NCI-H2227 (cell line): ENCODE data around the gene DNAJB2.
A peak's percentile ranks its signal among the peaks of the same experiment; 100 is the strongest.

ENCODE experiments used
- DNase-seq: peaks from one replicate; lab custom pipeline; 2025; ENCODE audit not compliant: unreplicated experiment; lab: John Stamatoyannopoulos, UW

The DNAJB2 gene

DNA sequence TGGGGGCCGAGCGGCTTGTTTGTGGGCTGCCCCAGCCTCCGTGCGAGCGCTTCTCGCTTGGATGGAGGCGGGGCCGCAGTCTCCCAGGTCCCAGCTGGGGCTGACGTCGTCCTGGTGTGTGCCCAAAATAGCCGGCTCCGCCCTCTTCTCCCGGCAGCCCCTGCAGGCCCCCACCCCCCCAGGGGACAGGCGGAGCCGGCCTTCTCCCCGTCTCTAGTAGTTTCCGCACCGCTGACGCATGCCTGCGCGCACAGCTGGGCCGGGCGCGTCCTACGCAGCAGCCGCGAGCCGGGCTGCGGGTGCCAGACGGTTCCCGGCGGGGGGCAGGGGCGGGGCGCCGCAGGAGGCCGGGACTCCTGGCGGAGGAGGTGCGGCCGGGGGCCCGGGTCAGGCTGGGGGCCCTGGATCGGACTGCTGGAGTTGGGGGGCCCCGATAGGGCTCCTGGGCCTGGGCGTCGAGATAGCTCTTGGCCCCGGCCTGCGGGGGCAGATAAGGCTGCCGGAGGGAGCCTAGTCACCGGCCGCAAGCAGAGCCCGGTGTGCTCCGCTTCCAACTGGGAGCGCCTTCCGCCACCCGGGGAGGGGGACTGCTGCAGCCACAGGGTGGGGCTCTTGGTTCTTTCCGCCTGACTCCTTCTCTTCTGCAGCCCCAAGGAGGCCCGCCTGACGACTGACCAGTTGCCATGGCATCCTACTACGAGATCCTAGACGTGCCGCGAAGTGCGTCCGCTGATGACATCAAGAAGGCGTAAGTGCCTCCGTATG, at the start of gene DNAJB2:
Gene DNAJB2 (plus strand): TSS at position 216 of the 765 bp plus-strand sequence. CDS start 468 bp downstream, at position 684.
- DNase-seq: peak; percentile 99

DNA sequence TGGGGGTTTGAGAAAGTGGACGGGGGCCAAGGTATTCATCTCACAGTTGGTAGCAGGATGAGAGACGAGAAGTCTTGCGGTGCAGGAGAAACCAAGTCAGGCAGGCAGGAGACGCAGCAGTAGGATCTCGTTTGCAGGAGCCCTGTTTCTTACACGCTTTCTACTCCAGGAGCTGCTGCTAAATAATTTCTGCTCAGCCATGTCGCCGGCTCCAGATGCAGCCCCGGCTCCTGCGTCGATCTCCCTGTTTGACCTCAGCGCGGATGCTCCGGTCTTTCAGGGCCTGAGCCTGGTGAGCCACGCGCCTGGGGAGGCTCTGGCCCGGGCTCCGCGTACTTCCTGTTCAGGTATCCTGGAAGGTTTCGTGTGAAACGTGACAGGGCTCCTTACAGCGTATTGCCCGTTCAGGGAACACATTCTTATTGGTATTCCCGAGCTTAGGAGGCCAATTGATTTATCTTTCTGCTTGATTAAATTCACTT, 49.1 kb upstream of the DNAJB2 start:
- peak; percentile 37 for DNase-seq

DNA sequence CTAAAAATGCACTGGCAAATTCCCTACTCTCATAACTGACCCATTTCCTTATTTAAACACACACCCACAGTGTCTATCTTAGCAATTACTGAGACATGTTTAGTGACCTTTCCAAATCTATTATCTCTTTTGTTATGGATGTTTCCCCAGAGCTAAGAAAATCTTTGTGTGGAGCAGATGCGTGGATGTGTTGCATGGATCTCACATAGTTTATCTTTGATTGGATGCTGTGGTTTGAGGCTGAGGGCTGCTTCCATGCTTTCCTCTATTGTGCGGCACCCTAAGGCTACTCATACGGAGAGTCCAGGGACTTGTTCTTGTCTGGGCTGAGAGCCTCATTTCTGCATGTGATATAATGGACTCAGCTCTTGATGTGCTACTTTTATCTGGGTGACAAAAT, 44.8 kb upstream of the DNAJB2 start:
- DNase-seq: no peak

DNA sequence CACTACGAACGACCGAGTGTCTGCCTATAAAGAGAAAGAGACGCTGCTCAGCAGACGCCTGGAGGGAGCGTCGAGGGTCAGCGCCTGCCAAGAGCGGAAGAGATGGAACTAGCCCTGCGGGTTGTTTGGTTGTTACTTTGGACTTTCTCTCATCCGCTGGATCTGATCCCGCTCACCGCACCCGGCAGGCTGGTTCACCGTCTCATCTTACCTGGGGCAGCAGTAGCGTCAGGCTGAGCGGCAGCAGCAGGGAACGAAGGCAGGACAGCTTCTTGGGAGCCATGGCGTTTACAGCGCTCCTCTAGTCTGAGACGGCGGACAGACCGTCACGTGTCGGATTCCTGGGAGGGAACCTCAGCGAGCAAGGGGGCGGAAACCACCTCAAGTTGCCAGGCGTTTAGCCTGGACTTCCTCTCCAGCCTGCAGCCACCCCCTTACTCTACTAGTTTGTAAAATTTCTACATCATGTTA, 35.8 kb upstream of the DNAJB2 start:
- no peak for DNase-seq

DNA sequence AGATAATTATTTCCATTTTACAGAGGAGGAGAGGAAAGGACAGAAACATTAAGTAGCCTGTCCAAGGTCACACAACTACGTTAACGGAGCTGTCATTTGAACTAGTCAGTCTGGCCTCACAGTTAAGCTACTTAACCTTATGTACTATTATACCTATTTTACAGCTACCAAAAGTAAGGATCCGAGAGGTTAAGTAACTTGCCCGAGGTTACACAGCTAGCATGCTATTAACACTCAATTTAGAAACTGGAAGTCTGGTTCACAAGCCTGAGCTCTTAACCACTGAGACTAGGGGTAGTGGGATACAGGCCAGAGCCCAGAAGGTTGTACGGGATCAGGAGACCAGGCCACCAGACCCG, 34.4 kb upstream of the DNAJB2 start:
- no peak for DNase-seq

DNA sequence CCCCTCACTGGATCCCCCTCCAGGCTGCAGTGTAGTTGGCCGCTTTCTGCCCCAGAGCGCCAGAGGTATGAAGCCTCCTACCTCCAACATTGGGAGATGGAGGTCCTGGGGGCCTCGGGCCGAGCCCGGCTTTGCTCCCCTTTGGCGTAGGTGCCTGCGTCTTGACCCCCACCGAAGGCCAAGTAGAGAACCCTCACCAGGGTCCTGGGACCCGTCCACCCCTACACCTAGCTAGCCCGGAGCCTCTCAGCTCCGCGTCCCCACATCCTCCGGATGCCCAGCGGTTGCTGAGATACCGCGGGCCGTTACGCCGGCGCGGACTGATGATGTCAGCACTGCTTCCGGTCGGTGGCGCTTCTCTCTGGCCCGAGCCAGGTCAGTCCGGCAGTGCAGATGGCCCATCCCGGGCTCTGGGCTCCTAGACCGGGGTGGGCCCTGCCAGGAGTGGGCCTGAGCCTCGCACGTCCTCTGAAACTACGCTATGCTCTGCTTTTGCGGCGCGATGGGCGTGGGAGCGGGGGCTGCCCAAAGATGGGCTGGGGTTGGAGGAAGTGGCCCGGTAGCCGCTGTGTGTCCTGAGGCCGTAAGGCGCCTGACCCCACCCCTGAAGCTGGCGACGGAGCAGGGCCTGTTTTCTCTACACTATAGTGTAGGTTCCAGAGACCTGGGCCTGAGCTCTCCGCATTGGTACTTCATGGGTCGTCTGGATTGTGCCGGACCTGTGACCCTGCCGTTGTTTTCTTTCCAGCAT, 33.8 kb upstream of the DNAJB2 start, which contains the start of the genes GLB1L and STK16:
Gene GLB1L (minus strand): TSS at position 297 of the 751 bp plus-strand sequence. CDS start 1,871 bp downstream, outside the sequence.
Gene STK16 (plus strand): TSS at position 332 of the 751 bp plus-strand sequence. CDS start 521 bp downstream, outside the sequence.
- peak; percentile 97 for DNase-seq

DNA sequence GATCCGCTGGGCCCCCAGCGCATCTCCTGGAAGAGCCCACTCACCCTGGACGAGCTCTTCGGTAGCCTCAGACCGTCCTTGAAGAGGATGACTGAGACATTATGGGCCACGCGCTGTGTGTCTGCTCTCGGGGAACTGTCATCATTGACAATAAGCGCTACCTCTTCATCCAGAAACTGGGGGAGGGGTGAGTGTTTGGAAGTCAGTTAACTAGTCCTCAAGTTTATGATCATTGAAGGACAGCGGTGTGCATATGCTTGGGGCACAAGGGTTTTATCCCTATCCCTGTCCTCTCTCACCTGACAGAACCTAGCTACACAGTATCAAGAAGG, 33.3 kb upstream of the DNAJB2 start:
- DNase-seq: no peak

DNA sequence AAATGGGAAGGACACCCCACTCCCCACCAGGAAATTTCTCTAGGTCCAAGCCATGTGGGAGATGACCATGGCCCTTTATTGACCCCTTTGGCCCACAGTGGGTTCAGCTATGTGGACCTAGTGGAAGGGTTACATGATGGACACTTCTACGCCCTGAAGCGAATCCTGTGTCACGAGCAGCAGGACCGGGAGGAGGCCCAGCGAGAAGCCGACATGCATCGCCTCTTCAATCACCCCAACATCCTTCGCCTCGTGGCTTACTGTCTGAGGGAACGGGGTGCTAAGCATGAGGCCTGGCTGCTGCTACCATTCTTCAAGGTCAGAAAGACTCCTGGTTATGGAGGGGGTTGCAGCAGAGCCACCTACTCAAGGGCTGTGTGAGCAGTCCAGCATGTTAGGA, 32.6 kb upstream of the DNAJB2 start:
- DNase-seq: no peak

DNA sequence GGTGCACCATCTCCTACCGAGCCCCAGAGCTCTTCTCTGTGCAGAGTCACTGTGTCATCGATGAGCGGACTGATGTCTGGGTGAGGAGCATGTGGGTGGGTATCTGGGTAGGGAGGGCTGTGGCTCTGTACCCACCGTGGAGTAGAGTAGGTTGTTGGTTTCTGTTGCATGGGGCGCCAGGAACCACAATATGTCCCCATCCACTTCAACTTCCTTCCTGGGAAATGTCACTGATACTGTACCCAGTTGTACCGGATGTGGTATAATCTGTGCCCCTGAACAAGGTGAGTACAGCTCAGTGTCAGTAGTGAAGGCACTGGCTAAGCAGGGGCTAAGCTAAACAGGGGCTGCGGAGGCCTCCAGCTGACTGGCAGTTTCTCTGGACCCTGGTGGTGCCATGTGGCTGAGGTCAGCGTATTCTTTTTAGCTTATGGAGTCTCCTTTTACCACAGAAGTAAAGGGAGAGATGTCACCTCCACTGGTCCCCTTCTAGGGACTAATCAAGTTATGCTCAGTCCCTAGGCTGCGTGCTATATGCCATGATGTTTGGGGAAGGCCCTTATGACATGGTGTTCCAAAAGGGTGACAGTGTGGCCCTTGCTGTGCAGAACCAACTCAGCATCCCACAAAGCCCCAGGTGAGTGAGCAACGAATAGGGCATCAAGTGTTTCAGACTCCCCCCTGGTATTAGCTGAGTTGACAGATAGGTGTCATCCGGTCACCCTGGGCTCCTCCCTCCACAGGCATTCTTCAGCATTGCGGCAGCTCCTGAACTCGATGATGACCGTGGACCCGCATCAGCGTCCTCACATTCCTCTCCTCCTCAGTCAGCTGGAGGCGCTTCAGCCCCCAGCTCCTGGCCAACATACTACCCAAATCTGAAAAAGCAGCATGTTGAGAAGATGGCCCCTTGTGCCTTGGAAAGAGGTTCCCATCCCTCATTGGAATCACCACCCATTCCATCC, 31.2 kb upstream of the DNAJB2 start:
- DNase-seq: no peak

DNA sequence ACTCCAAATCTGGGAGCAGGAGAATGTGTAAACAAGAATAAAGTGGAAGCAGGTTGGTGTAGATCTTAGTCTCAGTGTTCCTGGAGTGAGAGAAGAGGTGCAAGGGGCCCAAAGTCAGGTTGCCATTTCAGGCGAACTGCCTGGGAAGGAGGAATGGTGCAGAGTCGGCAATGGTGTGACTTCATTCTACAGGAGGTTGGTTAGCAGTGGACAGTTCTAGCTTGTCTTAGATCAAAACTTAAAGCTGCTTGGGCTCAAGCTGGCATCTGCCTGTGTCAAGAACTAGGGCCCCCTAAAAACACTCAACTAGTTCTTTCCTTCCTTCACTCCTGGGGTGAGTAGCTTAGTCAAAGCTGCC, 30.3 kb upstream of the DNAJB2 start:
- no peak for DNase-seq

DNA sequence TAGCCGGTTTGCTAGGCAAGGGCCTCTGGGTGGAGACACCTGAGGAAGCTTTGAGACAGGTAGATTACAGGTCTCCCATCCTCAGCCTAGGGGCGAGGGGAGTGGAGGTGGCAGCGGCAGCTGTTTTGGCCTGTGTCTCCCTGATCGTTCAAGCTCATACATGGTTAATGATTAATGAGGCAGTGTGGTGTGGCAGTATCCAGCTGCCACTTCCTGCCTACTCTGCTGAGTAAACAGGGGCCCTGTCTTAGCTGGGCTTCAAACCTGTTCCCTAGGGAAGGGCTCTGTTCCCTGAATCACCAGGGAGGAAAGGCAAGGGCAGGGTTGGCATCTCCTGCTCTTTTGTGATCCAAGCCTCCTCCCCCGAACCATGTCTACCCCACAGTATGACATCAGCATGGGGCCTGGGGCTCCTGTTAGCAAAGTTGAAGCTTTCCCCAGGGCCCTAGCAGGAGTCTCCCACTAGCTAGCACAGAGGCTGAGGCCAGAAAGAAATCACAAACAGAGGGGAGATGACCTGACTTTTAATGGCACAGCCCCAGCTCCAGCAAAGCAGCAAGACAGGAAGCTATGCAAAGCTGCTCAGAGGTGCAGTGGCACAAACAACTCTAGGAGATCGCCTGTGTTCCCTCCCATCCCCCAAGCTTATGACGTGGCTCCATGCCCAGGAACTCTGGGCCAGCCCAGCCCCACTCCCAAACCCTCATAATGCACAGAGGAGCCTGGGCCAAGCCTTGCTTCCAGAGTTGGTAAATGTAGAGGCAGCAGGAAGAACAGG, 29.8 kb upstream of the DNAJB2 start:
- DNase-seq: no peak

DNA sequence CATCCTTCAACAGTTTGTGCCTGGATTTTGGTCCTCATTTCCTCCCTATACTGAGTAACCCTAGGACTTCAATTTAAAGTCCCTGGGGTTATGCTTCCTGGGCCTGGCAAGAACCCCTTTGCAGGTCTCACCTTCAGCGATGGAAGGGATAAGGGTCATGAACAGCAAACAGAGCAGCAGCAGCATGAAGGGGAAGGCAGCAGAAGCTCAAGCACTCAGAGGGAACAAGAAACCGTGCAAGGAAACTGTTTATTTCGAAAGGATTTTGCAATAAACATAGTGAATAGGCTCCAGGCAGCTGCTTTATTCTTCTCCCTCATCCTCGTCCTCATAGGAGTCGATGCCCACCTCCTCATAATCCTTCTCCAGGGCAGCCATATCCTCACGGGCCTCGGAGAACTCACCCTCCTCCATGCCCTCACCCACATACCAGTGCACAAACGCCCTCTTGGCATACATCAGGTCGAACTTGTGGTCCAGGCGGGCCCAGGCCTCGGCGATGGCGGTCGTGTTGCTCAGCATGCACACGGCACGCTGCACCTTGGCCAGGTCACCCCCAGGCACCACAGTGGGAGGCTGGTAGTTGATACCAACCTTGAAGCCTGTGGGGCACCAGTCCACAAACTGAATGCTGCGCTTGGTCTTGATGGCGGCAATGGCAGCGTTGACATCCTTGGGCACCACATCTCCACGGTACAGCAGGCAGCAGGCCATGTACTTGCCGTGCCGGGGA, 29.0 kb upstream of the DNAJB2 start:
- DNase-seq: no peak

DNA sequence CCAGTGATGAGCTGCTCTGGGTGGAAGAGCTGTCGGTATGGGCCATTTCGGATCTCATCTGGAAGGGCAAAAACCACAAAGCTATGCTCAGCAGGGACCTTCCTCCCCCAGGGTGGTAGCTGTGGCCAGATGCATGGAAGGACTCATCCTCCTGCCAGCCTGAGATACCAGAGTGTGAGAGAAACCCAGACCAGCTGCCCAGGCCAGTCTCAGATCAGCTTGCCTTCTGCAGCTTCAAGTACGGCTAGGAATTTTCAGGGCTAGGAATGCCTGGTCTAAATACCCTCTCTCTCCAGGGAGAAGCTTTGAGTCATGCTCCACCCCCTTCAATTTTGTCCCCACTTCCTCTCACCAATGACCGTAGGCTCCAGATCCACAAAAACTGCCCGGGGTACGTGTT, 27.5 kb upstream of the DNAJB2 start:
- no peak for DNase-seq

DNA sequence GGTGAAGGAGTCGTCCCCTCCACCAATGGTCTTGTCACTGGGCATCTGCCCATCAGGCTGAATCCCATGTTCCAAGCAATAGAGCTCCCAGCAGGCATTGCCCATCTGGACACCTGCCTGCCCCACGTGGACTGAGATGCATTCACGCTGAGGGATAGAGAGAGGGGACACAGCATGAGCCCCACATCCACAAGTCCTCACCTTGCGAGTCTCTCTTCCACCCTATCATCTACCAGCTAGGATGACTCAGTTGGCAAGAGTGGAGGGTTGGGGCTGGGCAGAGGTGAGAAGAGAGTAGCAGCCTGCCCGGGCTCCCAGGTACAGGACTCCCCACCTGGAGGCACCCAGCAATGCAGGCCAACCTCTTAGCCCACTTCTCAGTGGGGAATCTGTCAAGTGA, 27.1 kb upstream of the DNAJB2 start:
- DNase-seq: no peak

DNA sequence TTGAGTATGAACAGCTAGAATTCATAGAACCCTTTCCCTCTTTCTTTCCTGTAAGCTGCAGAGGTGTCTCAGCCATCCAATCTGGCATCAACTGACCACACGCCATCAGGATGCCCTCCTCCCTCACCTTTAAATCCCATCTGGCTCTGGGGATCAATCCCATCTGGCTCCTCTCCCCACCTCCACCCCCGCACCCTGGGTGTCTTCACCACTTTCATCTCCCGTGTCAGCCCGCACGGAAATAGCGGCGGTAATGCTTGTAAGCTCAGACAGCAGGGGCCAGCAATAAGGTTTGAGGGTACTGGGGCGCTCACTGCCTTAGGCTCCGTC, 26.6 kb upstream of the DNAJB2 start:
- DNase-seq: no peak

DNA sequence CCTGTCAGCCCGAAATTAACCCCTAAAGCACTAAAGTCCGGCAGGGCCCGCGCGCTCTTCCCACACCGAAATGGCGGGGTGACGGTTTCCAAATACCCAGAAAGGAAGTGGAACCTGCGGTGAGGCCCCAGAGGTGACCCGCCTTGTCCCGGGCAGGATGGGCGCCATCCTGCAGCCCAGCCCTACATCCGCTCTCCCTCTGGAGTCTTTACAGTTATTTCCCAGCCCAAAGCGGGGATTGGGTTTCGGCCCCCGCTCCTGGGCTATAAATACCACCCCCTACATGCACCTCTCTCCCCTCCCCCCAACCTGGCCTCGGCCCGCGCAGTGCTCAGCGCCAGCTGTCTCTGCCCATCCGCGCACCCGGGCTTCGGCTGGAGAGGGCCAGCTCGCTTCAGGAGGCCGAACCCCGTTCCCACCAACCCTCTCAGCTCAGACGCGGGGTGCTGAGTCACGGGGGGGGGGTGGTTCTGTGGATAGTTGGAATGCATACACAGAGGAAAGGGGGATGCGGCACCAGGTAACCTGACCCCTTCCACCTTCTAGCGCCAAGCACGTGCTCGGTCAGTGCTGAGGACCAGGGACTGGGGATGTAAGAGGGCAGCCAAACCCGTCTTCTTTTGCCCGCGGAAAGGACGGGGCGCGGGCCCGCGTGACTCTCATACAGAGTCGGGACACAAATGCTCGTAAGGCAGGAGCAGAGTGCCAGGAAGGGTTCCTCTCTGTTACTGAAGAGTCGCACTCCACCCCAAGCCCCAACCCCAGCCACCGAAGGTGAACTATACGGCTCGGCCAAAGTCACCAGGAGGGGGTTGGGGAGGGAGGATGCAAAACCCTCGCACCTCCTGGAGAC, 26.0 kb upstream of the DNAJB2 start, which contains the start of gene TUBA4B:
Gene TUBA4B (plus strand): TSS at position 344 of the 853 bp plus-strand sequence. CDS start 165 bp downstream, at position 509.
- peak; percentile 15 for DNase-seq

DNA sequence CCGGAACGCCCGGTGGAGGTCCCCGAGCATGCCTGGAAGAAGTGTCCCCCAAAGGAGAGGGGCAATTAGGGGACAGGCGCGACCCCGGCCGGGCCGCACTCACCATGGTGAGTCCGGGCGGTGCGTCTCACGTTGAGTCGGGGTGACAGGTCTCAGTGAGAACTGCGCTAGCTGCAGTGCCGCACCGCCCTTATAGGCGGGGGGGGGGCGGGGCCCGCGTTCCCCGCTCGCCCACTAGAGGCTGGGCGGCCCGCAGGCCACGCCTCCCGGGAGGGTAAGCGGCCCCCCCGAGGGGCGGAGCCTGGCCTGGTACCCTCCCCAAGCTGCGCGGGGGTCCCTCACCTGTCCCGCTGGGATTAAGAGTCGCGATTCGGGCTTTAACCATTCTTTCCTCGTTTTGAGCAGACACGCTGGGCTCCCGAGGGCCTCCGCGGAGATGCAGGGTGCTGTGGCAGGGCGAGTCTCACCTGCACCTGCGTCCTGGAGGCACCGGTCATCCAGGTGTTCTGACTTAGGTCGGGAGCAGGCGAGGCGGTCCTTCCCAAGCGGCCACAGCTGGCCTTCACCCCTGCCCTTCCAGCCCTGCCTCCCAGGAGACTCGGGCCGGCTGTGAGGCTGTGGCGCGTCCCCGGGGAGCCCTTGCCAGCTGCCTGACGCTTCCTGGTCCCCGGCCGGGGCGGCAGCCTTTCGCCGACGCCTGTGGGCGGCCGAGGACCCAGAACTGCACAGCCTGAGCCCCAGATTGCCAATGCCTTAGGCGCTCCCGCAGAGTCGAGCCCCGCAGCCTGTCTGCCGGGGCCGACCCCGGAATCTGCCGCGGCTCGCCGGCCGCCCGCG, 25.2 kb upstream of the DNAJB2 start, which contains the start of gene TUBA4A:
Gene TUBA4A (minus strand): TSS at position 166 of the 837 bp plus-strand sequence. CDS start 60 bp downstream, at position 106.
- DNase-seq: peak; percentile 88
